Nephron progenitor cell (in vitro differentiated cells): ENCODE data around the gene CRADD.
"Not testable (repeated sequence)": the region's sequence is repeated elsewhere in the genome, so short reads cannot be mapped to it uniquely, and the experiment has no call there.

Source experiments
- DNase-seq: peaks from one replicate; pipeline ENCODE4 v3.0.0; 2021
- H3K27ac Mint-ChIP-seq: 2 replicates; pipeline ENCODE4 v1.8.0; 2021; ENCODE audit warnings: mild to moderate bottlenecking, moderate library complexity, mixed read lengths
- H3K27me3 Mint-ChIP-seq: 2 replicates; pipeline ENCODE4 v1.8.0; 2021; ENCODE audit warnings: mild to moderate bottlenecking, low read depth, mixed read lengths; ENCODE audit not compliant: poor library complexity
- H3K36me3 Mint-ChIP-seq: 2 replicates; pipeline ENCODE4 v1.8.0; 2021; ENCODE audit warnings: low read depth, mixed read lengths
- H3K4me1 Mint-ChIP-seq: 2 replicates; pipeline ENCODE4 v1.8.0; 2021; ENCODE audit warnings: mixed read lengths
- H3K4me3 Mint-ChIP-seq: 2 replicates; pipeline ENCODE4 v1.8.0; 2021; ENCODE audit warnings: mild to moderate bottlenecking, moderate library complexity, mixed read lengths
- H3K9me3 Mint-ChIP-seq: 2 replicates; pipeline ENCODE4 v1.8.0; 2021; ENCODE audit warnings: mild to moderate bottlenecking, moderate library complexity, mixed read lengths
- CTCF ChIP-seq: fragments of 200-600 bp; sonication (generic); IDR thresholded peaks from 2 replicates; pipeline ENCODE4 v1.5.0; 2021; ENCODE audit warnings: antibody characterized with exemption

The CRADD gene

GRCh38 chr12:93753285-93753684 lies 76.1 kb downstream of the CRADD start:
- Mint-ChIP-seq H3K27ac (no peak overlapping the region), H3K4me1 (peaks cover 19% of the 10 kb centered on the region), H3K36me3 (peaks cover 21% of the 10 kb centered on the region), H3K27me3 (peaks cover 9% of the 10 kb centered on the region), H3K4me3 (no peak overlapping the region), H3K9me3 (peaks cover 37% of the 10 kb centered on the region)
- no peak for TF ChIP-seq CTCF
- no peak for DNase-seq

DNA sequence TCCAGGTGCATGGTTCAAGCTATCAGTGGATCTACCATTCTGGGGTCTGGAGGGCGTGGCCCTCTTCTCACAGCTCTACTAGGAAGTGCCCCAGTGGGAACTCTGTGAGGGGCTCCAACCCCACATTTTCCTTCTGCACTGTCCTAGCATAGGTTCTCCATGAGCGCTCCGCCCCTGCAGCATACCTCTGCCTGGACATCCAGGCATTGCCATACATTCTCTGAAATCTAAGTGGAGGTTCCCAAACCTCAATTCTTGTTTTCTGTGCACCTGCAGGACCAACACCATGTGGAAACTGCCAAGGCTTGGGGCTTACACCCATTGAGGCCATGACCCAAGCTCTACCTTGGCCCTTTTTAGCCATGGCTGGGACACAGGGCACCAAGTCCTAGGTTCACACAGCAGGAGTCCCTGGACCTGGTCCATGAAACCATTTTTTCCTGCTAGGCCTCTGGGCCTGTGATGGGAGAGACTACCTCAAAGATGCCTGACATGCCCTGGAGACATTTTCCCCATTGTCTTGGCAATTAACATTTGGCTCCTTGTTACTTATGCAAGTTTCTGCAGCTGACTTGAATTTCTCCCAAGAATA lies 76.8 kb downstream of the CRADD start:
- Mint-ChIP-seq H3K4me1 (peaks cover 18% of the 10 kb centered on the region), H3K36me3 (peaks cover 21% of the 10 kb centered on the region), H3K27me3 (peaks cover 9% of the 10 kb centered on the region), H3K9me3 (peaks cover 37% of the 10 kb centered on the region), H3K27ac (no peak overlapping the region), H3K4me3 (no peak overlapping the region)
- TF ChIP-seq CTCF = no peak
- no peak for DNase-seq

DNA sequence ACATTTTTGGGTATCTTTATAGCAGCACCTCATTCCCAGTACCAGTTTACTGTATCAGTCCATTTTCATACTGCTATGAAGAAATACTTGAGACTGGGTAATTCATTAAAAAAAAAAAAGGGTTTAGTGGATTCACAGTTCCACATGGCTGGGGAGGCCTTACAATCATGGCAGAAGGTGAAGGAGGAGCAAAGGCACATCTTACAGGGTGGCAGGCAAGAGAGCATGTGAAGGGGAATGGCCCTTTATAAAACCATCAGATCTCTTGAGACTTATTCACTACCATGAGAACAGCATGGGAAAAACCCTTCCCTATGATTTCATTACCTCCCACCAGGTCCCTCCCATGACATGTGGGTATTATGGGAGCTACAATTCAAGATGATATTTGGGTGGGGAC lies 77.7 kb downstream of the CRADD start:
- not testable (repeated sequence) for H3K4me3 Mint-ChIP-seq, H3K27ac Mint-ChIP-seq, DNase-seq, H3K27me3 Mint-ChIP-seq
- H3K4me1 Mint-ChIP-seq = peaks cover 23% of the 10 kb centered on the region
- peaks cover 37% of the 10 kb centered on the region for H3K9me3 Mint-ChIP-seq
- H3K36me3 Mint-ChIP-seq = peaks cover 21% of the 10 kb centered on the region

DNA sequence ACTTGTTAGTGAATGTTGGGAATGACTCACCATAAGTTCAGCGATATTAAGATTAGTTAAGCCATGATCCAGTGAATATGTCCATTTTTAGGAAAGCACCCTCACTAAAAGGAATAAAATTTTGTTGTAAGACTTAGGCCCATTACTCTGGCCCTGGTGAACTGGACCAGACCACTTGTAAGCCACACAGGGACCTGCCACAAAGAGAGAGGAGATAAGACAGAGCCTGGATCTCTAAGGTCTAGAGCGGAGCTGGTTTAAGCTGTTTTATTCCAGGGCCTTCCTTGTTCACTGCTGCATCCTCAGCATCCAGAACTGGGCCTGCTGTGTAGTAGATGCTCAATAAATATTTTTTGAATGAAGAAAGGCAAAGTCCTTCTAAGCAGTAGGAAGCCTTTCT lies 79.1 kb downstream of the CRADD start:
- TF ChIP-seq CTCF = no peak
- H3K4me3 Mint-ChIP-seq = no peak overlapping the region
- H3K27ac Mint-ChIP-seq = no peak overlapping the region
- peaks cover 9% of the 10 kb centered on the region for H3K27me3 Mint-ChIP-seq
- peaks cover 37% of the 10 kb centered on the region for H3K9me3 Mint-ChIP-seq
- peaks cover 21% of the 10 kb centered on the region for H3K36me3 Mint-ChIP-seq
- no peak for DNase-seq
- H3K4me1 Mint-ChIP-seq = peaks cover 21% of the 10 kb centered on the region

GRCh38 chr12:93757792-93758694 lies 80.9 kb downstream of the CRADD start:
- Mint-ChIP-seq H3K27me3 (peaks cover 9% of the 10 kb centered on the region), H3K4me1 (peaks cover 38% of the 10 kb centered on the region), H3K27ac (no peak overlapping the region), H3K9me3 (peaks cover 26% of the 10 kb centered on the region), H3K4me3 (no peak overlapping the region), H3K36me3 (peaks cover 14% of the 10 kb centered on the region)
- TF ChIP-seq CTCF = no peak
- DNase-seq = no peak

GRCh38 chr12:93758801-93759373 lies 81.7 kb downstream of the CRADD start:
- H3K27ac Mint-ChIP-seq = no peak overlapping the region
- H3K36me3 Mint-ChIP-seq = peaks cover 8% of the 10 kb centered on the region
- TF ChIP-seq CTCF = no peak
- H3K4me3 Mint-ChIP-seq = no peak overlapping the region
- peaks cover 18% of the 10 kb centered on the region for H3K9me3 Mint-ChIP-seq
- peaks cover 46% of the 10 kb centered on the region for H3K4me1 Mint-ChIP-seq
- DNase-seq = no peak
- peaks cover 9% of the 10 kb centered on the region for H3K27me3 Mint-ChIP-seq
